ENCODE measurements around the gene SLC25A45.
"Not testable (repeated sequence)": the region's sequence is repeated elsewhere in the genome, so short reads cannot be mapped to it uniquely, and the experiment has no call there.

The SLC25A45 gene

DNA sequence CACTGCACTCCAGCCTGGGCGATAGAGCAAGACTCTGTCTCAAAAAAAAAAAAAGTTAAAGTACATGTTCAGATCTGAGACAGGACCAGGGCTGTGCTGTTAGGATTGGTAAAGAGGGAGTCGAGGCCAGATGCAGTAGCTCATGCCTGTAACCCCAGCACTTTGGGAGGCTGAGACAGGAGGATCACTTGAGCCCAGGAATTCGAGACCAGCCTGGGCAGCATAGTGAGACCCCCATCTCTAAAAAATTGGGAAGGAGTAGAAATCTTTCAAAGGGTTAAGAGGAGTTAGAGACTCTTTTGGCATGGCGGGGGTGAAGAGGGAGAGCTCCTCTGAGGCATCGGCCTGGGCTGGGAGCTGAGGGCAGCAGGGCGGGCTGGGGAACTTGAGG is 11.8 kb downstream of the SLC25A45 start:
- FAIRE-seq: no peak

DNA sequence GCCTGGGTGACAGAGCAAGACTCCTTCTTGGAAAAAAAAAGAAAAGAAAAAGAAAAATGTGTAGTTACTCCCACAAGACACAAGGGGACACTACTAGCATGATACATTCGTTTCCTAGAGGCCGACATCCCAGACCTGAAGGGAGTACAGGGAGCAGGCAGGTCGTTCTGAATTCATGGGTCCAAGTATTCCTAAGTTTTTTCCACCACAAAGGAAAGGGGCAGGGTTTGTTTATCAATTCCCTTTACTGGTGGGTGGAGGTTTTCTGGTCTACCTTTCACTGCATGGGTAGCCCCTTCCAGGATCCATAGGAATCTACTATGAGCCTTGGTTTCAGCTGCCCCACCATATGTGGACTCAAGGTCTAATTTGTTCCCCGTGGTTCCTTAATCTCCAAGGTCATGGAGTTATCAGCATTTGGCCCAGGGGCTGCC is 16.1 kb downstream of the SLC25A45 start:
- FAIRE-seq (no peak), DNase-seq (ENCODE audit: insufficient read length, low spot score) (peak; percentile 89)

More for the DNA sequence above, 11.8 kb downstream of the SLC25A45 start:
- no peak for DNase-seq (ENCODE audit: insufficient read length, low spot score)

- DNase-seq (ENCODE audit: insufficient read length, low spot score) (no peak), FAIRE-seq (no peak)
Observed at GRCh38 chr11:65363770-65364169, 18.7 kb downstream of the SLC25A45 start.

GRCh38 chr11:65362966-65363365 is 19.5 kb downstream of the SLC25A45 start:
- no peak for DNase-seq (ENCODE audit: insufficient read length, low spot score)
- FAIRE-seq: no peak

DNA sequence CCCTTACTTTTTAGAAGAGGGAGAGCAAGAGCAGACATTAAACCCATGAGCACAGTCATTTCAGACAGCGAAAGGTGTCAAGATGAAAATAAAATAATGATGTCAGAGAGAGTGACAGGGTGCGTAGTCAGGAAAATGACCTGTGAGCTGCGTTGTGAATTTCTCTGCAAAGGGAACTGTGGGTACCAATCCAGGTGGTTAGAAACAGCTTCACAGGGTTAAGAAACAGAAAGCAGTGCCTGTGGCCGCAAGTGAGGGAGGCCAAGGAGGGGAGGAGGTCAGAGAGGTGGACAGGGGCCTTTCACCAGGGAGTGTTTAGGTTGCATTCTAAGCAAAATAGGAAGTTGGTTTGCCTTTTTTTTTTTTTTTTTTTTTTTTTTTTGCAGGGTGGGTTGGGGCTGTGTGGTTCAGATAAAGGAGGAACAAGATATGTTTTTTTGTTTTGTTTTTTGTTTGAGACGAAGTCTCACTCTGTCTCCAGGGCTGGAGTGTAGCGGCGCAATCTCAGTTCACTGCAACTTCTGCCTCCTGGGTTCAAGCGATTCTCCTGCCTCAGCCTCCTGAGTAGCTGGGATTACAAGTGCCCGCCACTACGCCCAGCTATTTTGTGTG is 20.0 kb downstream of the SLC25A45 start:
- DNase-seq (ENCODE audit: insufficient read length, low spot score) (no peak), FAIRE-seq (no peak)

- DNase-seq (ENCODE audit: insufficient read length, low spot score): no peak
- no peak for FAIRE-seq
Observed at GRCh38 chr11:65357856-65358356, 24.5 kb downstream of the SLC25A45 start.

DNA sequence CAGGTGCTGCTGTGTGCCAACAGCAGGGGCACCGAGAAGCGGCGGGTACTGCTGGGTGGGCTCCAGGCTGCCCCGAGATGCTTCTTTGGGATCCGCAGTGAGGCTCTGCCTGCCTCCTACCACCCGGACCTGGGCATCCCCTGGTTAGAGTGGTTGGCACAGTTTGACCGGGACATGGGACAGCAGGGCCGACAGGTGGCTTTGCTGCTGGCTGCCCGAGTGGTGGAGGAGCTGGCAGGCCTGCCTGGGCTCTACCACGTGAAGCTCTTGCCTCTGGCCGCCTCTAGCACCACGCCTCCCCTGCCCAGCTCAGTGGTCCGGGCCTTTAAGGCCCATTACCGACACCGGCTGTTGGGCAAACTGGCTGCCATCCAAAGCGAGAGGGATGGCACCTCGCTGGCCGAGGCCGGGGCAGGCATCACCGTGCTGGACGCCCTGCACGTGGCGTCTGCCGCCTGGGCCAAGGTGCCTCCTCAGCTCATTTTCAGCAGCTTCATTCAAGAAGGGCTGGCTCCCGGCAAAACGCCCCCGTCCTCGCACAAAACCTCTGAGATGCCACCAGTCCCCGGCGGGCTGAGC is 26.0 kb downstream of the SLC25A45 start:
- FAIRE-seq: no peak
- no peak for DNase-seq (ENCODE audit: insufficient read length, low spot score)

DNA sequence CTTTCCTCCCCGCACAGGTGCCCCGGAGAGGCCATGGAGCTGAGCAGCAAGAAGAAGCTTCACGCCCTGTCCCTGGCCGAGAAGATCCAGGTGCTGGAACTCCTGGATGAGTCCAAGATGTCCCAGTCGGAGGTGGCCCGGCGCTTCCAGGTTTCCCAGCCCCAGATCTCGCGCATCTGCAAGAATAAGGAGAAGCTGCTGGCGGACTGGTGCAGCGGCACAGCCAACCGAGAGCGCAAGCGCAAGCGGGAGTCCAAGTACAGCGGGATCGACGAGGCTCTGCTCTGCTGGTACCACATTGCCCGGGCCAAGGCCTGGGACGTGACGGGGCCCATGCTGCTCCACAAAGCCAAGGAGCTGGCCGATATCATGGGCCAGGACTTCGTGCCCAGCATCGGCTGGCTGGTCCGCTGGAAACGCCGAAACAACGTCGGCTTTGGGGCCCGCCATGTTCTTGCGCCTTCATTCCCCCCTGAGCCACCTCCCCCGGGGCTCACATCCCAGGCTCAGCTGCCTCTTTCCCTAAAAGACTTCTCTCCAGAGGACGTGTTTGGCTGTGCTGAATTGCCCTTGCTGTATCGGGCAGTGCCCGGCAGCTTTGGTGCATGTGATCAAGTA is 26.6 kb downstream of the SLC25A45 start:
- no peak for DNase-seq (ENCODE audit: insufficient read length, low spot score)

DNA sequence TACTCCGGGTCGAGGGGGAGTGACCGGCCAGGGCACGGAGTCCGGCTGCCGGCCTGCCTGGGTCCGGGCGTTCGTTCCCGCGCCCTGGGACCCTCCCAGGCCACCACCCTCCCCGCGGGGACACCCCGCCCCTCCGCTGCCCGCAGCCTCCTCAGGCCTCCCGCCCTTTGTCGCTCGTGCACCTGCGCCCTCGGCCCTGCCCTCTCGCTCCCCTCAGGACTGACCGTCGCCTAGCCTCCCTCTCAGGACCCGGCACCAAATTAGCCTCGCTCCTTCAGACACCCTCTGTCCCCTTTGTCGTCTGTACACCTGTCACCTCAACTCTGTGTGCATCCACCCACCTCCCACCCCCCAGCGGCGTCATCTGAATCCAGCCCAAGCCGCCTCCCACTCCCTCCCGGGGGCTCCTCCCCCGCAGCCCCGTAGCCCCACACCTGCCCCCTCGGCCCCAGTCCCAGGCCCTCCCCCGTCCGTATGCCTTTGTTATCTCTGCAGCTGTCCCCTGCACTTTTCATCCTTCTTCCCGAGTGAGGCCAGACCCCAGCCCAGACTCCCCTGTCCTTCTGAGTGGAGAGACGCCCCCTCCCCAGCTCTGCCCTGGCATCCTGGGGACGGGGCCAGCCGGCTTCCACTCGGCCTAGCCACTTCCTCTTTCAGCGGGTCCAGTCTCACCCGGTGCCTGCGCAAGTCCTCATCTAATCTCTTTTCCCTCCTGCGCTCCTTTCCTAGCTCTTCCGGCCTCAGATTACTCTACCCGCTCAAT is 27.3 kb downstream of the SLC25A45 start:
- peak; percentile 31 for DNase-seq (ENCODE audit: insufficient read length, low spot score)
- FAIRE-seq: no peak

More for the DNA sequence above, 26.6 kb downstream of the SLC25A45 start:
- FAIRE-seq: no peak

GRCh38 chr11:65354265-65355012 is 28.0 kb downstream of the SLC25A45 start, which contains the start of gene TIGD3:
Gene TIGD3 (plus strand): TSS chr11:65354751. CDS start chr11:65355809, 1,058 bp downstream.
- peak; percentile 71 for FAIRE-seq
- peak; percentile 98 for DNase-seq (ENCODE audit: insufficient read length, low spot score)

- FAIRE-seq (no peak), DNase-seq (ENCODE audit: insufficient read length, low spot score) (no peak)
Observed at GRCh38 chr11:65353900-65354264, 28.6 kb downstream of the SLC25A45 start.

DNA sequence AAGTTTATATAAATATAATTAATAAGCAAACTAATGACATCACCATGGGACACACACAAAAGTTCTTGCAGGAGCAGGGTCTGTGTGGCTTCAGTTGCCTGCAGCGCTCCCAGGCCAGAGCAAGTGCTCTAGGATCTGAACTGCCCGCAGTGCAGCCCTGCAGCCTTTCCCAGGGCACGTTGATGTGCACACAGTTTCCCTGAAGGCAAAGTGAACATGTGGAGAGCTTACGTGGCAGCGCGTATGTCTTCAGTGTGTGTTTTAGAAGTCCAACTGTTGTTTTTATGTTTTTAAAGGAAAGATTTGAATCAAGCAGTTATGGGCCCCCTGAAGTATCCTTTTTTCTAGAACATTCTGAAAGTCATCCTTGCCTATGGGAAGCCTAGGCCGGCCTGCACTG is 29.1 kb downstream of the SLC25A45 start:
- FAIRE-seq: no peak
- no peak for DNase-seq (ENCODE audit: insufficient read length, low spot score)

DNA sequence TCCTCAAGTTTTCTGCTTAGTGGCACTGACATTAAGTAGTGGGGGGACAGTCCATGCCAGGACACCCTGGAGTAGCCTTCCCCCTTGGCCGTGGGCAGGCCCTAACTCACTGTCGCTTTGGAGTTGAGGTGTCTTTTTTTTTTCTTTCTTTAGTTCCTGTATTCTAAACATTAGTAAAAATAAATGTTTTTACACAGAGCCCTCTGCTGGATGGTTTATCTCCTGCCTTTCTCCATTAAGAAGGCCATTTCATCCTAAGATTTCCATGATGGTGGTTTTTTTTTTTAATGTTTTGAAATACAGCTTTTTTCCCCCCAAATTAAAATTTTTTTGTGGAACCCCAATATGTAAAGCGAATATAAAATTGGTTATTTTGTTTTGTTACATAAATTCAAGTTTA is 29.7 kb downstream of the SLC25A45 start:
- no peak for FAIRE-seq
- no peak for DNase-seq (ENCODE audit: insufficient read length, low spot score)

DNA sequence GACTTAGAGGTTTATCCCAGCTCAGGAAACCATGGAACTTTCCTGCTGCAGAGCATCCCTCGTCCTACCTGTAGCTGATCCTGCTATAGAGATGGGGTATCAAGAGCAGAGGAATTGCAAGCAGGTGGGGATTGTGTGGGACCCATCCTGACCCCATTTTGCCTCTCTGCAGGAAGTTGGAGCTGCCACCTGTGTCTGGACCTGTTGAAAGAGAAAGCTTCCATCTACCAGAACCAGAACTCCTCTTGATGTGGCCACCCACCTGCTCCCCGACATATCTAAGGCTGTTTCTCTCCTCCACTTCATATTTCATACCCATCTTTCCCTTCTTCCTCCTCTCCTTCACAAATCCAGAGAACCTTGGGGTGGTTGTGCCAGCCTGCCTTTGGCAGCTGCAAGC is 30.9 kb downstream of the SLC25A45 start:
- DNase-seq (ENCODE audit: insufficient read length, low spot score) (no peak), FAIRE-seq (no peak)

DNA sequence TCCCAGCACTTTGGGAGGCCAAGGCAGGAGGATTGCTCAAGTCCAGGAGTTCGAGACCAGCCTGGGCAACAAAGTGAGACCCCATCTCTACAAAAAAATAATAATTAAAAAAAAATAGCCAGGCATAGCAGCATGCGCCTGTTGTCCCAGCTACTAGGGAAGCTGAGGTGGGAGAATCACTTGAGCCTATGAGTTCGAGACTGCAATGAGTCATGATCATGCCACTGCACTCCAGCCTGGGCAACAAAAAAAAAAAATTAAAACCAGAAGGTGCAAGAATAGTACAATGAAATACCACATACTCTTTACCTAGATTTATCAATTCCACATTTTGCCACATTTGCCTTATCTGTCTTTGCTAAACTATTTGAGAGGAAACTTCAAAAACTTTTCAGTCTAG is 40.6 kb downstream of the SLC25A45 start:
- no peak for FAIRE-seq

DNA sequence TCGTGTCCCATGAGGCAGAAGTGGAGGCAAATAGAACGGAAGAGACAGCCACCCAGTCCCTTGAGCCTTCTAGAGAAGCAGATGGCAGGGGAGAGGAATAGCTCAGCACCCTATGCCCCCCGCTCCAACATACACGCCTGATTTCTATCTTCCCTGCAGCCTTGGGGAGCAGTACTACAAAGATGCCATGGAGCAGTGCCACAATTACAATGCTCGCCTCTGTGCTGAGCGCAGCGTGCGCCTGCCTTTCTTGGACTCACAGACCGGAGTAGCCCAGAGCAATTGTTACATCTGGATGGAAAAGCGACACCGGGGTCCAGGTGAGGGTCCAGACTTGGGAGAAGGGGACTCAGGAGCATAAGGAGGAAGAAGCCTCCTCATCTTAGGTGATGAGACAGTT is 42.2 kb downstream of the SLC25A45 start:
- DNase-seq (ENCODE audit: insufficient read length, low spot score): no peak
- FAIRE-seq: no peak

More for the DNA sequence above, 40.6 kb downstream of the SLC25A45 start:
- no peak for DNase-seq (ENCODE audit: insufficient read length, low spot score)

DNA sequence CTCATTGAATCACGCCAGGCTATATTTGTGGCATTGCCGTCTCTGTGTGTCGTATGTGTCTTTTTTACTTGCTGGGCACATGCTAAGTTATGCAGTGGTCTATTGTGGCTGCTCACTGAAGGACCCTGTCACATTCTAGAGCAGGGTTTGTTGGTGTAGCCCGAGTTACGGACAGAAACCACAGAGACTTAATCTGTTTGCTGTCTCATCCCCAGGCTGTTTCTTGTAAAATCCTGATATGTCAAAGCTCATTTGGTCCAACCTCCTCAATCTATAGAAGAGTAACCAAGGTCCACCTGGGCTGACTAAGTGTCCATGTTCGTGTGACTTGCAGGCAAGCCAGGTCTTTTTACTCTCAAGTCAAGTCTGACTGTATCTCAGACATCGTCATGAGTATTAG is 43.8 kb downstream of the SLC25A45 start:
- no peak for DNase-seq (ENCODE audit: insufficient read length, low spot score)
- FAIRE-seq: no peak

GRCh38 chr11:65334696-65335295 is 47.6 kb downstream of the SLC25A45 start:
- DNase-seq (ENCODE audit: insufficient read length, low spot score): no peak
- FAIRE-seq: no peak

GRCh38 chr11:65332591-65332990 is 49.9 kb downstream of the SLC25A45 start:
- not testable (repeated sequence) for DNase-seq (ENCODE audit: insufficient read length, low spot score); FAIRE-seq

DNA sequence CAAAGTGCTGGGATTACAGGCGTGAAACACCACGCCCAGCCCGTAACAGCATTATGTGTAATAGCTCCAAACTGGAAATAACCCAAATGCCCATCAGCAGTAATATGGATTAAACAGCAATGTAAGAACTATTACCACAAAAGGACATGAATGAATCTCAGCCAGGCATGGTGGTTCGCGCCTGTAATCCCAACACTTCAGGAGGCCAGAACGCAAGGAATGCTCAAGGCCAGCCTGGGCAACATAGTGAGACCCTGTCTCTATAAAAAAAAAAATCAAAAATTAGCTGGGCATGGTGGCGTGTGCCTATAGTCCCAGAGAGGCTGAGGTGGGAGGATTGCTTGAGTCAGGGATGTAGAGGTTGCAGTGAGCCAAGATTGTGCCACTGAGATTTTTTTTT is 51.9 kb downstream of the SLC25A45 start:
- no peak for FAIRE-seq
- no peak for DNase-seq (ENCODE audit: insufficient read length, low spot score)

All from HTR-8/SVneo (cell line).